ENCODE measurements around the gene FNDC3A.
A peak's percentile ranks its signal among the peaks of the same experiment; 100 is the strongest.

The FNDC3A gene

DNA sequence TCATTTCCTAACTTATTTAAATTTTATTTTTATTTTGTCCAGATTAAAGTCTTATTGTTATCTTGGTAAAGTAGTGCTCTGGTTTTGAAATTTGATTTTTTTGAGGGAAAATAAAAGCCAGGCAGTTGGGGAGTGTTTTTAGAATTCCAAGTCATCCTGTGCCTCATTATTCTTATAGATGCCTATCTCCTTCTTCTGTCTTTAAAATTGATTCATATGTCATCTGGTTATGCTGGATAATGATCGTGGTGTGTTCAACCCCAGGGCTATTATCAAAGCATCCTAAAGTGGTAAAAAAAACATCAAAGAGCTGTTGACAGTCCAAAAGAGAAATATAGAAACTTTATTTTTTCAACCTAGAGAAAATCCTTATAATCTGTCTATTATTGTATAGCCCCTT lies 6.0 kb upstream of the FNDC3A start:
- DNase-seq (ENCODE audit: low spot score), result no peak
- no peak overlapping the region for H2BK15ac ChIP-seq (ENCODE audit: low read length)
- H3K79me1 ChIP-seq (ENCODE audit: low read depth, low read length), result no peaks in the 10 kb centered on the region
- no peaks in the 10 kb centered on the region for H3K27me3 ChIP-seq (ENCODE audit: control insufficient read depth in 3 of 3, insufficient read depth in 3 of 3, low read depth in 1 of 3, low read length in 3 of 3)
- no peak overlapping the region for H3K4ac ChIP-seq (ENCODE audit: low read length)
- H3K9ac ChIP-seq (ENCODE audit: low read depth, low read length, poor library complexity), result no peak overlapping the region
- H4K8ac ChIP-seq (ENCODE audit: low read depth, low read length), result no peak overlapping the region
- H3K27ac ChIP-seq (replicated peaks; ENCODE audit: low read length), result no peak overlapping the region
- no peak overlapping the region for H2BK120ac ChIP-seq (ENCODE audit: low read depth, low read length)
- H3K18ac ChIP-seq (ENCODE audit: low read length), result no peak overlapping the region
- H3K4me3 ChIP-seq (ENCODE audit: low read length in 2 of 2), result no peak overlapping the region
- H3K9me3 ChIP-seq (replicated peaks in 1 of 2; ENCODE audit: control insufficient read depth in 2 of 2, insufficient read depth in 1 of 2, low read depth in 1 of 2, low read length in 2 of 2), result peaks cover 3 to 38% of the 10 kb centered on the region in 2 donors
- H2BK5ac ChIP-seq (ENCODE audit: low read length), result no peak overlapping the region
- no peak overlapping the region for H2AFZ ChIP-seq (ENCODE audit: low read length)
- no peaks in the 10 kb centered on the region for H3K36me3 ChIP-seq (replicated peaks in 1 of 2; ENCODE audit: control insufficient read depth in 2 of 2, insufficient read depth in 2 of 2, low read length in 2 of 2)
- no peak overlapping the region for H3K4me2 ChIP-seq (ENCODE audit: insufficient read depth, low read length, poor library complexity, severe bottlenecking)
- H2AK5ac ChIP-seq (ENCODE audit: low read depth, low read length), result no peak overlapping the region
- no peaks in the 10 kb centered on the region for H3K4me1 ChIP-seq (ENCODE audit: control insufficient read depth in 2 of 2, insufficient read depth in 1 of 2, low read depth in 1 of 2, low read length in 2 of 2)
- H3K14ac ChIP-seq (ENCODE audit: low read length), result no peak overlapping the region
- H3K23ac ChIP-seq (ENCODE audit: low read depth, low read length, poor library complexity), result no peak overlapping the region
- no CpG with 5 or more reads among the region's 1 CpG for WGBS, 2 donors (ENCODE audit: extremely low coverage in 2 of 2, insufficient read length in 2 of 2, insufficient replicate concordance in 1 of 2)
- no peak overlapping the region for H2BK12ac ChIP-seq (ENCODE audit: low read length)
- H4K91ac ChIP-seq (ENCODE audit: low read depth, low read length, poor library complexity), result no peak overlapping the region

- Histone ChIP-seq H2BK120ac (ENCODE audit: low read depth, low read length) (no peak overlapping the region), H2BK15ac (ENCODE audit: low read length) (no peak overlapping the region), H3K9ac (ENCODE audit: low read depth, low read length, poor library complexity) (no peak overlapping the region), H2BK5ac (ENCODE audit: low read length) (no peak overlapping the region), H3K79me1 (ENCODE audit: low read depth, low read length) (no peaks in the 10 kb centered on the region), H2BK12ac (ENCODE audit: low read length) (no peak overlapping the region), H3K18ac (ENCODE audit: low read length) (no peak overlapping the region), H2AK5ac (ENCODE audit: low read depth, low read length) (no peak overlapping the region), H2AFZ (ENCODE audit: low read length) (no peak overlapping the region), H3K27ac (replicated peaks; ENCODE audit: low read length) (no peak overlapping the region), H3K4me1 (ENCODE audit: control insufficient read depth in 2 of 2, insufficient read depth in 1 of 2, low read depth in 1 of 2, low read length in 2 of 2) (peaks cover 2 to 4% of the 10 kb centered on the region in 2 donors), H3K4me3 (ENCODE audit: low read length in 2 of 2) (no peak overlapping the region), H3K4me2 (ENCODE audit: insufficient read depth, low read length, poor library complexity, severe bottlenecking) (no peak overlapping the region), H4K91ac (ENCODE audit: low read depth, low read length, poor library complexity) (no peak overlapping the region), H3K36me3 (replicated peaks in 1 of 2; ENCODE audit: control insufficient read depth in 2 of 2, insufficient read depth in 2 of 2, low read length in 2 of 2) (no peaks in the 10 kb centered on the region), H3K27me3 (ENCODE audit: control insufficient read depth in 3 of 3, insufficient read depth in 3 of 3, low read depth in 1 of 3, low read length in 3 of 3) (no peaks in the 10 kb centered on the region), H3K9me3 (replicated peaks in 1 of 2; ENCODE audit: control insufficient read depth in 2 of 2, insufficient read depth in 1 of 2, low read depth in 1 of 2, low read length in 2 of 2) (peaks cover 3 to 33% of the 10 kb centered on the region in 2 donors), H3K23ac (ENCODE audit: low read depth, low read length, poor library complexity) (no peak overlapping the region), H3K14ac (ENCODE audit: low read length) (no peak overlapping the region), H3K4ac (ENCODE audit: low read length) (no peak overlapping the region), H4K8ac (ENCODE audit: low read depth, low read length) (no peak overlapping the region)
- WGBS, 2 donors (ENCODE audit: extremely low coverage in 2 of 2, insufficient read length in 2 of 2, insufficient replicate concordance in 1 of 2), result no CpG with 5 or more reads among the region's 1 CpG
- DNase-seq (ENCODE audit: low spot score), result no peak
Measured at GRCh38 chr13:48973845-48974431, 1.8 kb upstream of the FNDC3A start.

GRCh38 chr13:48975101-48975855 lies 434 bp upstream of the FNDC3A start:
- Histone ChIP-seq H2BK15ac (ENCODE audit: low read length) (peak overlapping the region; percentile 40), H3K14ac (ENCODE audit: low read length) (peak overlapping the region; percentile 65), H3K79me1 (ENCODE audit: low read depth, low read length) (no peaks in the 10 kb centered on the region), H3K27ac (replicated peaks; ENCODE audit: low read length) (peak overlapping the region; percentile 93), H2AFZ (ENCODE audit: low read length) (peak overlapping the region; percentile 97), H3K4me3 (ENCODE audit: low read length in 2 of 2) (peak overlapping the region; percentile 87 to 89), H3K4ac (ENCODE audit: low read length) (no peak overlapping the region), H2BK12ac (ENCODE audit: low read length) (no peak overlapping the region), H3K27me3 (ENCODE audit: control insufficient read depth in 3 of 3, insufficient read depth in 3 of 3, low read depth in 1 of 3, low read length in 3 of 3) (no peaks in the 10 kb centered on the region), H3K18ac (ENCODE audit: low read length) (peak overlapping the region; percentile 96), H3K9ac (ENCODE audit: low read depth, low read length, poor library complexity) (no peak overlapping the region), H4K91ac (ENCODE audit: low read depth, low read length, poor library complexity) (no peak overlapping the region), H3K36me3 (replicated peaks in 1 of 2; ENCODE audit: control insufficient read depth in 2 of 2, insufficient read depth in 2 of 2, low read length in 2 of 2) (no peaks in the 10 kb centered on the region), H3K23ac (ENCODE audit: low read depth, low read length, poor library complexity) (peak overlapping the region; percentile 90), H4K8ac (ENCODE audit: low read depth, low read length) (no peak overlapping the region), H3K9me3 (replicated peaks in 1 of 2; ENCODE audit: control insufficient read depth in 2 of 2, insufficient read depth in 1 of 2, low read depth in 1 of 2, low read length in 2 of 2) (peaks cover 3 to 33% of the 10 kb centered on the region in 2 donors), H2AK5ac (ENCODE audit: low read depth, low read length) (no peak overlapping the region), H2BK120ac (ENCODE audit: low read depth, low read length) (no peak overlapping the region), H2BK5ac (ENCODE audit: low read length) (peak overlapping the region; percentile 89), H3K4me1 (ENCODE audit: control insufficient read depth in 2 of 2, insufficient read depth in 1 of 2, low read depth in 1 of 2, low read length in 2 of 2) (peaks cover 2 to 8% of the 10 kb centered on the region in 2 donors), H3K4me2 (ENCODE audit: insufficient read depth, low read length, poor library complexity, severe bottlenecking) (peak overlapping the region; percentile 70)
- WGBS, 2 donors (ENCODE audit: extremely low coverage in 2 of 2, insufficient read length in 2 of 2, insufficient replicate concordance in 1 of 2), result no CpG with 5 or more reads among the region's 50 CpGs
- DNase-seq (ENCODE audit: low spot score), result no peak

DNA sequence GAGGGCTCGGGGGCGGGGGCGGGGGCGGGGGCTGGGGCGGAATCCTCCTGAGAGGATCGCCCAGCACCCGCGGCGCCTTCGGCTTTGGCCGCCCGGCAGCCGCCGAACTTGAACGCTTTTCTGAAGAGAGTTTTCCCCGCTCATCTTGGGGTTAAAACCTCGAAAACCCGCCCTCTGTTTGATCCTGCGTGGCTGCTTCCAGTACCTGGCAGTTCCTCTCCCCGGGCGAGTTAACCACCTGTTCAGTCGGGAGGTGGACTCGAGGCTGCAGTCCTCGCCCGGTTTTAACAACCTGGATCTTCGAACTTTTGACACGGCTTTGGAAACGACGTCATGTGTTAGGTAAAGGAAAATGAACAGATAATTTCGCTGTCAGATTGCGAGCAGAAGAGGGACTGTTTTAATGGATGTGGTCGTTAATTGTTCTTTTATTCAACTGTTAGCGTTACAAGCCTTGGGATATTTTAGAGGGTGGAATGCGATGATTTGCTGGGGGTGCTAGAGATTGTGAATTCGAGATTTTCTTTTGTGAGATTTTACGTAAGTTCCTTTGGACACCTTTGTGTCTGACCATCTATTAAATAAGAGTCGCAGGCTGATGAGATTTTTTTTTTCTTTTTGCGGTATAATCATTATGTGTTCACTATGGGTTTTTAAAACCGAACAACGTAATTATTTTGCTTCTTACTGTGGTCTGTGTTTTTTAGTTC lies 1.0 kb downstream of the FNDC3A start:
- no peaks in the 10 kb centered on the region for H3K36me3 ChIP-seq (replicated peaks in 1 of 2; ENCODE audit: control insufficient read depth in 2 of 2, insufficient read depth in 2 of 2, low read length in 2 of 2)
- no peak overlapping the region for H4K91ac ChIP-seq (ENCODE audit: low read depth, low read length, poor library complexity)
- H3K23ac ChIP-seq (ENCODE audit: low read depth, low read length, poor library complexity), result no peak overlapping the region
- H3K9ac ChIP-seq (ENCODE audit: low read depth, low read length, poor library complexity), result peak overlapping the region; percentile 34
- H2BK5ac ChIP-seq (ENCODE audit: low read length), result no peak overlapping the region
- H3K18ac ChIP-seq (ENCODE audit: low read length), result peak overlapping the region; percentile 41
- H3K4me2 ChIP-seq (ENCODE audit: insufficient read depth, low read length, poor library complexity, severe bottlenecking), result peak overlapping the region; percentile 78
- no peak for DNase-seq (ENCODE audit: low spot score)
- no peaks in the 10 kb centered on the region for H3K27me3 ChIP-seq (ENCODE audit: control insufficient read depth in 3 of 3, insufficient read depth in 3 of 3, low read depth in 1 of 3, low read length in 3 of 3)
- H2AK5ac ChIP-seq (ENCODE audit: low read depth, low read length), result no peak overlapping the region
- H3K4me1 ChIP-seq (ENCODE audit: control insufficient read depth in 2 of 2, insufficient read depth in 1 of 2, low read depth in 1 of 2, low read length in 2 of 2), result peaks cover 2 to 8% of the 10 kb centered on the region in 2 donors
- peaks cover 3 to 30% of the 10 kb centered on the region in 2 donors for H3K9me3 ChIP-seq (replicated peaks in 1 of 2; ENCODE audit: control insufficient read depth in 2 of 2, insufficient read depth in 1 of 2, low read depth in 1 of 2, low read length in 2 of 2)
- peak overlapping the region; percentile 40 for H2BK15ac ChIP-seq (ENCODE audit: low read length)
- no peak overlapping the region for H2BK120ac ChIP-seq (ENCODE audit: low read depth, low read length)
- no CpG with 5 or more reads among the region's 40 CpGs for WGBS, 2 donors (ENCODE audit: extremely low coverage in 2 of 2, insufficient read length in 2 of 2, insufficient replicate concordance in 1 of 2)
- no peaks in the 10 kb centered on the region for H3K79me1 ChIP-seq (ENCODE audit: low read depth, low read length)
- H2AFZ ChIP-seq (ENCODE audit: low read length), result peak overlapping the region; percentile 97
- no peak overlapping the region for H4K8ac ChIP-seq (ENCODE audit: low read depth, low read length)
- H3K27ac ChIP-seq (replicated peaks; ENCODE audit: low read length), result no peak overlapping the region
- peak overlapping the region; percentile 86 to 87 for H3K4me3 ChIP-seq (ENCODE audit: low read length in 2 of 2)
- H3K4ac ChIP-seq (ENCODE audit: low read length), result no peak overlapping the region
- no peak overlapping the region for H2BK12ac ChIP-seq (ENCODE audit: low read length)
- no peak overlapping the region for H3K14ac ChIP-seq (ENCODE audit: low read length)
